ENCODE measurements around the gene ZC3H12C.
A peak's percentile ranks its signal among the peaks of the same experiment; 100 is the strongest.
"Not testable (repeated sequence)": the region's sequence is repeated elsewhere in the genome, so short reads cannot be mapped to it uniquely, and the experiment has no call there.

The ZC3H12C gene

DNA sequence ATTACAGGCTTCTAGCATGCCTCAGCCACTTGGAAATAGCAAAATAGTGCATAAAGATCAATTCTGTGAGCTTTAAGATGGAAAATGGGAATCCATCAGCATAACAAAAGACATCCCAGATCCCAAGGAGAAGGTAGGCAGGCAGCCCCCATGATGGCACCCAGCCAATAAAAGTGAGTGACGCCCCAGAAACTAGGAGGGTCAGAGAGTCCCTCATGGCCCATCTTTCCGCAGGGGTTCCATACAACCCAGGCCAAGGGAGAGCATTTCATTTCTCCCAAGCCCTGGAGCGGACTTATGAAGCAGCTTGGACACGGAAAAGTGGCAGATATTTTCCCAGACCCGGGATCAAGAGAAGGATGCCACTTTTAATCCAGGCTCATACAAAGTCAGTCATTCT lies 93.3 kb downstream of the ZC3H12C start:
- no peak for DNase-seq

DNA sequence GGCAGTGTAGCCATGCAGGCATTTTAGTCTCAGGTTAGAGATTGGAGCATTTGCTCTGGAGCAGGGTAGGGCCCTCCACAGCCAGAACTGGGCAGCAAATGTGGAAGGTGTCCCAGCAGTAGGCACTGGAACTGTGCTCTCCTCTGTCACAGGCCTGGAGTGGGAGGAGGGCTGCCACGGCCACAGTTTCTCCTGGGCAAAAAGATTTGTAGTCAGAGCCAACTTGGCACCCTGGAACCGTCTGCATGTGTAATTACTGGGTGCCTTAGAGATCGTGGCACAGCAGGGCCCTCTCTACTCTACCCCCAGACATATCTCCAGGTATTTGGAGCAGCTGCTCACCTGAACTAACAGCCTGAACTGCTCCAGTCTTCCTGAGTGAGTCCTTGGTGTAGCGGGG lies 93.7 kb downstream of the ZC3H12C start:
- DNase-seq: no peak

DNA sequence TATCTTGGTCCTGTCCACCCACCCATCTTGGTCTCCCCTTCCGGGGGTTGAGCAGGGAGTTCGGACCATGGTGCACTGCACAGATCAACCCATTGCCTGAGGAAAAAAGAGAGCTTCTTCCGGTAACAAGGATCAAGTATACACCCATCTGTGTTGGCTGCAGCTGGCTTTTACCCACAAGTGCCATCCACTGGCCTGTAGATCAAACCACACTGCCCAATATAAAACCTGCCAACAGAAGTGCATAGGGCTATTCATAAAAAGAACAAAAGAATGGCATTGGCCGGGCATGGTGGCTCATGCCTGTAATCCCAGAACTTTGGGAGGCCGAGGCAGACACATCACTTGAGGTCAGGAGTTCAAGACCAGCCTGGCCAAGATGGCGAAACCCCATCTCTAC lies 94.5 kb downstream of the ZC3H12C start:
- no peak for DNase-seq

DNA sequence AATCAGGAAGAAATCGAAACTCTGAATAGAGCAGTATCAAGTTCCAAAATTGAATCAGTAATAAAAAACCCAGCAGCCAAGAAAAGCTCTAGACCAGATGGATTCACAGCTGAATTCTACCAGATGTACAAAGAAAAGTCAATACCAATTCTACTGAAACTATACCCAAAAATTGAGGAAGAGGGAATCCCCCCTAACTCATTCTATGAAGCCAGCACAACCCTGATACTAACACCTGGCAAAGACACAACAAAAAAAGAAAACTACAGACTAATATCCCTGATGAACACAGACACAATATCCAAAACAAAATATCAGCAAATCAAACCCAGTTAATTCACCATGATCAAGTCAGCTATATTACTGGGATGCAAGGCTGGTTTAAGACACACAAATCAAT lies 97.7 kb downstream of the ZC3H12C start:
- DNase-seq: no peak

DNA sequence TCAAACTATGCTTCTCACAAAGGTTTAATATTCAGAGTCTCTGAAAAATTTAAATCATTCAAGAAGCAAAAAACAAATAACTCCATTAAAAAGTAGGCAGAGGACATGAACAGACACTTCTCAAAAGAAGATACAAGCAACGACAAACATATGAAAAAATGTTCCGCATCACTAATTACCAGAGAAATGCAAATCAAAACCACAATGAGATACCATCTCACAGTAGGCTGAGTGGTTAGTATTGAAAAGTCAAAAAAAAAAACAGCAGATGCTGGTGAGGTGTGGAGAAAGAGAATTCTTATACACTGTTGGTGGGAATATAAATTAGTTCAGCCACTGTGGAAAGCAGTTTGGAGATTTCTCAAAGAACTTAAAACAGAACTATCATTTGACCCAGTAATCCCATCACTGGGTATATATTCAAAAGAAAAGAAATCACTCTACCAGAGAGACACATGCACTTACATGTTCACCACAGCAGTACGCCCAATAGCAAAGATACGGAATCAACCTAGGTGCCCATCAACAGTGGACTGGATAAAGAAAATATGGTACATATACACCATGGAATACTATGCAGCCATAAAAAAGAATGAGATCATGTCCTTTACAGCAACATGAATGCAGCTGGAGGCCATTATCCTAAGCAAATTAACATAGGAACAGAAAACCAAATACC lies 99.6 kb downstream of the ZC3H12C start:
- DNase-seq: not testable (repeated sequence)

DNA sequence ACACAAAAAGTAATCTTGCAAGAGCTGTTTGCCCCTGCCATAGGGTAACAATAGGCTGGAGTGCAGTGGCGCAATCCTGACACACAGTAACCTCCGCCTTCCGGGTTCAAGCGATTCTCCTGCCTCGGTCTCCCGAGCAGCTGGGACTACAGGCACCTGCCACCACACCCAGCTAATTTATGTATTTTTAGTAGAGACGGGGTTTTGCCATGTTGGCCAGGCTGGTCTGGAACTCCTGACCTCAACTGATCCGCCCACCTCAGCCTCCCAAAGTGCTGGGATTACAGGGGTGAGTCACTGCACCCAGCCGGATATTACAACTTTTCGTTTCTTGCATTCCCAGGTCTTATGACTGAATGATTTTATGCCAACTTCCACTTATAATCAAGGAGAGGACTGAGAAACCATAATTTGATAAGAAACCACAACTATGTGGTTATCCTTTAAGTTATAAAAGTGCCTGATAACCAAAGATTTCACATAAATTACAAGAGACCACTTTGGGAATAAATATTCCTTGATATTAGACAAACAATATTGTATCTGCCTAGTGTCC lies 101.1 kb downstream of the ZC3H12C start:
- DNase-seq: not testable (repeated sequence)

DNA sequence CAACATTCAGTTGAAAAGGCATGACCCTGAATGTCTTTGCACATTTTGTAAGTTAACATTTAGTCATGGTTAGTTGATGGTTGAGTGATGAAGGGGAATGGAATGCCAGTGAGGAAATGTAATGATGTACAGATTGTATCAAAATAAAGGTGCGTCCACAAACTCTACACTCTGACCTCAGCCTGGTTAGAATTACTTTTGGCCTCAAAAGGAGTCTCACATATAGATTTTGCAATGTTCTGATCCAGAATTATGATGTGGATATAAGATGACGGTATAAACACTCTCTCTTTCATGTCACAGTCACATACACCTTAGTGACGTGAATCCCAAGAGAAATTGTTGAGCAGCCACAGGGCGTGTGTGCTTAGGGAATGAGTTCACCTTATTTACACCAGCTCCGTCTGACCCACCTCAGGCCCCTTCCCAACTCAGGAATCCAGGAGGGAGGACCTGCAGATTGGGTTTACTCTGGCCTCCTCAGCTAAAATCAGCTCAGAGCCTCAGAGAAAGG lies 103.1 kb downstream of the ZC3H12C start:
- no peak for DNase-seq

DNA sequence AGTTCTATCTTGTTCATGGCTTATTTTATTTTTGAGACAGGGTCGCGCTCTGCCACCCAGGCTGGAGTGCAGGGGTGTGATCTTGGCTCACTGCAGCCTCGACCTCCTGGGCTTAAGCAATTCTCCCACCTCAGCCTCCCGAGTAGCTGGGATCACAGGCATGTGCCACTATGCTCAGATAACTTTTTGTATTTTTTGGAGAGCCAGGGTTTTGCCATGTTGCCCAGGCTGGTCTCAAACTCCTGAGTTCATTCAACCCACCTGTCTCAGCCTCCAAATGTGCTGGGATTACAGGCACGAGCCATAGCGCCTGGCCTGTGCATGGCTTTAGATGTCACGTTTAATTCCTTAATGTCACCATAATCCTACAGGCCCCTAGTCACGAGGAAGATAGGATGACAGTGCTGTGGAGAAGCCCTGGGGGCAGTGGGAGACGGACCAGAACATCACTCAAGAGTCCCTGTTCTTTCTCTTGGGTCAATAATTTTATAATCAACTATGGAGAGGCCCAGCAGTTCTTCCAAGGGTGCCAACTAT lies 103.8 kb downstream of the ZC3H12C start:
- DNase-seq: no peak

DNA sequence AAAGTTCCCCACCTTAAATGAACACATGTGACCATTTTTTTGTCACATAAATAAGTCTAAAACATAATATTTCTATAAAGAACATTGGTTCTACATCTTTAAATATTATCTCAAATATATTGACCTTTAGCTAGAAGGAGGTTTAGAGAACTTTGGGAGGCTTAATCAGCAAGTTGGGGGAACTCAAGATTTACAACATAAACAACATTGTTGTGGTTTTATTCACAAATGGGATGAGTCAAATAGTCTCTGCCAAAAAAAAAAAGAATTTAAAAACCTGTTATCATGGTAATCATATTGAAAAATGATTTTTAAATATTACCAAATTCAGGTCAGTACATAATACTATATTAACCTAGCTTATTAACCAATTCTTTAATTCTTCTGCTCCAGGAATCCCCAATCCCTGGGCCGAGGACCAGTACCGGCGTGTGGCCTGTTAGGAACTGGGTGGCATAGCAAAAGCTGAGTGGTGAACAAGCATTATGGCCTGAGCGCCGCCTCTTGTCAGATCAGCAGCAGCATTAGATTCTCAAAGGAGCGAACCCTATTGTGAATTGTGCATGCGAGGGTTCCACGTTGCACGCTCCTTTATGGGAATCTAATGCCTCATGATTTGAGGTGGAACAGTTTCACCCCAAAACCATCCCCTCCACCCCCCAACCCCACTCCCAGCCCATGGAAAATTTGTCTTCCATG lies 105.0 kb downstream of the ZC3H12C start:
- DNase-seq: no peak

DNA sequence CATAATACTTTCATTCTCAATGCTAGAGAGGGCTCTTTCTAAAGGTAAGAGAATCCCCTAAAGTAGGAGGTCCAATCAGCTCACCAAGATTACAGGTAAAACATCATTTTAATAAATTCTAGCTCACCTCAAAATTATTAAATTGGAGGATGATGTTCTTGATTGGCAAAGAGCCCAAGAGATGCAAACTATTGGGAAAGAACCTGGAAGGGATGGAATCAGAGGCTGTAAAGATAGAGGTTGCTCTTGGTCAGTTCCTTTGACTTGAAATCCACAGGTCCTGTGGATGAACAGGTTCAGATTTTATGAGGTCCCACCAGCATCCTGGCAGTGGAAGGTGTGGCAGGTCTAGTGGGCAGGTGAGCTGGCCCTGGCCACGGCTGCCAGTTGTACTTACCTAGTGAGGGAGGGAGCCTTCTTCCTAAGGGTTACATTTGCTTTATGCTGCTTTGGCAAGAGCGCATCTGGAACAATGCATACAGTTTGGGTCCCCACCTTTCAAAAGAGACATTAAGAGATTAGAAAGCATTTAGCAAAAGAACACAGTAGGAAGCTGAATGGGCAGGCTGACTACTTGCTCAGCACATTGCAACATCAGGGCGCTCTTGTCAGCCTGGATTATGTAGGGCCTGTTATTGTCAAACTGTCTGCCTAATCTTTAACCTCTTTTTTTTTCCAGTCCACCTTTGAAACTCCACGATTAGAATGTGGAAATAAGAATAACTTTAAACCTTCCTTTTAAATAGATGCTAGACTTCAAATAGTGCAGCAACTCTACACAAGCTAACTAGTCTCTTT lies 106.2 kb downstream of the ZC3H12C start:
- no peak for DNase-seq

DNA sequence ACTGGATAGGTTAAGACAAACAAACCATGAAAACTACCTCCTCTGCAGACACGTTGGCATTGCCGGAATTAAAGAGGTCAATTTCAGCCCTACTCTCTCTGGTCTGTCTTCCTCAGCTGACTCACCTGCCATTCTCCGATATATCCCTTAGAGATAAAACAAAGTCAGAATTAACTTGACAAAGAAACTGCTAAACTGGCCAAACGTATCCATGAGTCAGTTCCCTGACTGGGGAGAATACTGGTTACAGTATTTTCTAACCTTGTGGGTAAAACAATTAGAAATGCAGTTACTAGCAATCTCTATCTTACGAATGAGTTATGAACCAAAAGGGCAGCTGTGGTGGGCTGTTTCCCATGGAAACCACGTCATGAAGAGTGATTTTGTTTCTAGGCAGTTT lies 107.0 kb downstream of the ZC3H12C start:
- no peak for DNase-seq

DNA sequence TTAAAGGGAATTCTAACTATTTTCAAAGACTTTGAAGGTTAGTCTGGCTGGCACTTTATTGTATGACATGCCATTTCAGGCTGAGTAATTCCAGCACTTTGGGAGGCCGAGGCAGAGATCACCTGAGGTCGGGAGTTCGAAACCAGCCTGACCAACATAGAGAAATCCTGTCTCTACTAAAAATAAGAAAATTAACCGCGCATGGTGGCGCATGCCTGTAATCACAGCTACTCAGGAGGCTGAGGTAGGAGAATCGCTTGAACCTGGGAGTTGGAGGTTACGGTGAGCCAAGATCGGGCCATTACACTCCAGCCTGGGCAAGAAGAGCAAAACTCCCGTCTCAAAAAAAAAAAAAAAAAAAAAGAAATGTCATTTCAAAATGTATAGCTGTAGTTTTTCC lies 107.6 kb downstream of the ZC3H12C start:
- DNase-seq: no peak

DNA sequence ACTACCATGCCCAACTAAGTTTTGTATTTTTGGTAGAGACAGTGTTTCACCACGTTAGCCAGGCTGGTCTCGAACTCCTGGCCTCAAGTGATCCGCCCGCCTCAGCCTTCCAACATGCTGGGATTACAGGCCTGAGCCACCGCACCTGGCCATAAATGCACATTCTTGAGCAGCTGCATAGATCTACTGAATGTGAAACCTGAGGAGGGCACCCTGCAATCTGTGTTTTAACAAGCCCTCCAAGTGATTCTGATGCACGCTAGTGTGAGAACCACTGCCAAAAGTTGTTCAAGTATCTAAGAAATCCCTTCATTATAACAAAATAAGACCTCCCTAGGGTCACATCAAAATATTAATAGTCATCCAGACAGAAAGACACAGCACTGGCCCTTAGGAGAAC lies 113.9 kb downstream of the ZC3H12C start:
- no peak for DNase-seq

DNA sequence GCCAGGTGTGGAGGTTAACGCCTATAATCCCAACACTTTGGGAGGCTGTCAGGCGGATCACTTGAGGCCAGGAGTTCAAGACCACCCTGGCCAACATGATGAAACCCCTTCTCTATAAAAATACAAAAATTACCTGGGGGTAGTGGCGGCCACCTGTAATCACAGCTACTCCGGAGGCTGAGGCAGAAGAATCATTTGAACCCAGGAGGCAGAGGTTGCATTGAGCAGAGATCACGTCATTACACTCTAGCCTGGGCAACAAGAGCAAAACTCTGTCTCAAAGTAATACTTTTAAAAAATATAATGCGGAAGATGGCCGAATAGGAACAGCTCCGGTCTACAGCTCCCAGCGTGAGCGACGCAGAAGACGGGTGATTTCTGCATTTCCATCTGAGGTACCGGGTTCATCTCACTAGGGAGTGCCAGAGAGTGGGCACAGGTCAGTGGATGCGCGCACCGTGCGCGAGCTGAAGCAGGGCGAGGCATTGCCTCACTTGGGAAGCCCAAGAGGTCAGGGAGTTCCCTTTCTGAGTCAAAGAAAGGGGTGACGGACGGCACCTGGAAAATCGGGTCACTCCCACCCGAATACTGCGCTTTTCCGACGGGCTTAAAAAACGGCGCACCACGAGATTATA lies 115.6 kb downstream of the ZC3H12C start:
- peak; percentile 46 for DNase-seq

DNA sequence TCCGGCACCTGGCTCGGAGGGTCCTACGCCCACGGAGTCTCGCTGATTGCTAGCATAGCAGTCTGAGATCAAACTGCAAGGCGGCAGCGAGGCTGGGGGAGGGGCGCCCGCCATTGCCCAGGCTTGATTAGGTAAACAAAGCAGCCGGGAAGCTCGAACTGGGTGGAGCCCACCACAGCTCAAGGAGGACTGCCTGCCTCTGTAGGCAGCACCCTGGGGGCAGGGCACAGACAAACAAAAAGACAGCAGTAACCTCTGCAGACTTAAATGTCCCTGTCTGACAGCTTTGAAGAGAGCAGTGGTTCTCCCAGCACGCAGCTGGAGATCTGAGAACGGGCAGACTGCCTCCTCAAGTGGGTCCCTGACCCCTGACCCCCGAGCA lies 116.1 kb downstream of the ZC3H12C start:
- DNase-seq: not testable (repeated sequence)

DNA sequence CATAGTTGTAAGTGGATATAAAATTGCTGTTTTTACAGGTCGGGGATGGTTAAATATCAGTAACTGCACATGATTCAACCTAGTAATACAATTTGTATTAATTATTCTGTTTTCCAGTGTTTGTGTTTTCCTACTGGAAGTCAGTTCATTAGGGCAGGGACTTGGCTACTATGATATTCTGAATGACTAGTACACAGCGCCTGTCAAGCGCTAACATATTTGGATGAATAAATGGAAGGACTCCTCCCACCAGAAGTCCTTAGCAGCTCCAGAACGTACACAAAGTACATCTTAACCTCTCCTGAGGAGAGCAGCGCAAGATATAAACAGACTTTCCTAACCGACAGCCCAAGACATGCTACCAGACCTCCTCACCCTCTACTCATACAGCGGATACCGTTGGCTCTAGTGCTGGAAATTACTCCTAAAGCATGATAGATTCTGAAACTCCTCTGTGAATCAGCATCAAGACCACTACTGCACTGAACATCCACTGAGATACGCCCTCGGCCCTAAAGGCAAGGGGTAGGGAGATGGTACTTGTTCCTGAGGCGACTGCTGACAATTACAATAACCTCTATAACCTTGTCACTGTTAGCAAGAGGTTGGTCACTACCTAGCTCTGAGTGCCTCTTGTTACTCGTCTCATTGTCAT lies 124.2 kb downstream of the ZC3H12C start:
- no peak for DNase-seq

DNA sequence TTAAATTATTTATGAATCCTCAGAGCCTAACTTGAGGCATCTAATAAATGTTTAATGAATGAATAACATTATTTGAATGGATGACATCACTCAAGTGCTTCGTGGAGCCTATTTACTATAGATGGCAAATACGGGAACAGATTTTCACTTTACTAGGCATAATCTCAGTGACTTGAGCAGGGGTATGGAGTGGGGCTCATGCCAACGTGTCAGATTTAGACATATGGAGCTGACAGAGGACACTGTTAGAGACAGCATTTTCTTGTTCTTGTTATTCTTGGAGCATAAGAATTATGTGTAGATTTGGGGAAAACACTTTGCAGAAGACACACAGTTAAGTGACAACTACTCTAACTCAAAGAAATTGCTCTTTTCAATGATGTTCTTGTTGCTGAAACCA lies 124.7 kb downstream of the ZC3H12C start:
- DNase-seq: no peak

DNA sequence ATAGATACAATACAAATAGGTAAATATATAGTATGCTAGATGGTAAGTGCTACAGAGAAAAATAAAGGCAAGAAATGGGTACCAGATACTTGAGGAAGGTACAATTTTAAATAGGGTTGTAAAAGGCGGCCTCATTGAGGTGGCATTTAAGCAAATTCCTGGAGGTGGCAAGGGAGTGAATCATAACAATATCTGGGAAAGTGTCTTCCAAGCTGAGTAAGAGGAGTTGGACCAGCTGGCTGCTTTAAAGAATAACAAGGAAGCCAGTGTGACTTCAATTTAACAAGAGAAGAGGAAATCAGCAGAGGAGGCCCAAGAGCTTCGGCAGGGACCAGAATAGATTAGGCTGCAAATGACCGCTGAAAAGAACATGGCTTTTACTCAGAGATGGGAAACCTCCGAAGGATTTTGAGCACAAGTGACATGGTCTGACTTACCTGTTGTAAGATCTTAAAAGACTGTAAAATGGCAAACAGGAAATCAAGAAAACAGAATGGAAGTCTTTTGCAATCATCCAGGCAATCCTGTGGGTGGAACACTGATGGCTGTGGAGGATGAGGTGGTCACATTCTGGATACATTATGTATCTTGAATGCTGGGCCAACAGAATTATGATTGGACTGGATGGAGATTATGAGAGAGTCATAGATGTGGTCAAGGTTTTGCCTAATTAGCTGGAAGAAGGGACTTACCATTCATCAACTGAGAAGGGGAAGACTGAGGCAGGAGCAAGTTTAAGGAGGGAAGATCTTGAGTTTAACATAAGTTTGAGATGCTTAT lies 126.0 kb downstream of the ZC3H12C start:
- no peak for DNase-seq
